CD8-positive, alpha-beta memory T cell (primary cell): Measurements from ENCODE around the gene SMG9. TPM values are rescaled to one million over a fixed set of nuclear protein-coding genes. Genes with fewer than 3 reads are reported as not detected.

Experiments used
- CTCF ChIA-PET: fragments of 350-600 bp; sonication (Branson Sonifier 250); formaldehyde crosslinking; loops from one replicate; lab custom pipeline; 2021; ENCODE audit warnings: antibody characterized with exemption; lab: Charles Lee
- POLR2A ChIA-PET: fragments of 350-600 bp; sonication (Branson Sonifier 250); formaldehyde crosslinking; loops from one replicate; lab custom pipeline; 2021; ENCODE audit warnings: antibody characterized with exemption; lab: Charles Lee
- DNase-seq, 5 donors: peaks; one replicate each; pipeline versions ENCODE4 v3.0.0 to v3.0.0-alpha.2; 2020 to 2022; ENCODE audit warnings: mixed read lengths in 1 of 5
- H3K27ac ChIP-seq: one replicate; pipeline ENCODE4 v1.7.0; 2013; ENCODE audit warnings: low read depth, mild to moderate bottlenecking, low read length, moderate library complexity
- H3K27me3 ChIP-seq: 2 replicates; pipeline ENCODE4 v1.7.0; 2013; ENCODE audit warnings: low read length, mild to moderate bottlenecking; ENCODE audit not compliant: insufficient read depth, poor library complexity, severe bottlenecking
- H3K36me3 ChIP-seq: 2 replicates; pipeline ENCODE4 v1.7.0; 2013; ENCODE audit warnings: mild to moderate bottlenecking, low read length, moderate library complexity; ENCODE audit not compliant: insufficient read depth
- H3K4me1 ChIP-seq: 2 replicates; pipeline ENCODE4 v1.7.0; 2013; ENCODE audit warnings: mild to moderate bottlenecking, low read length, moderate library complexity; ENCODE audit not compliant: insufficient read depth
- H3K4me3 ChIP-seq: 2 replicates; pipeline ENCODE4 v1.7.0; 2013; ENCODE audit warnings: mild to moderate bottlenecking, low read length
- H3K9me3 ChIP-seq: 2 replicates; pipeline ENCODE4 v1.7.0; 2013; ENCODE audit warnings: mild to moderate bottlenecking, low read length
- H3K27ac Mint-ChIP-seq, 8 donors: one replicate each; pipeline ENCODE4 v1.8.0; 2020 to 2021; ENCODE audit warnings: mixed read lengths in 8 of 8, mild to moderate bottlenecking in 6 of 8, inconsistent platforms in 3 of 8, moderate library complexity in 3 of 8
- H3K27me3 Mint-ChIP-seq, 2 donors: one replicate each; pipeline ENCODE4 v1.8.0; 2020 to 2021; ENCODE audit warnings: mixed read lengths in 2 of 2, mild to moderate bottlenecking in 1 of 2, moderate library complexity in 1 of 2
- H3K36me3 Mint-ChIP-seq, 3 donors: one replicate each; pipeline ENCODE4 v1.8.0; 2020 to 2021; ENCODE audit warnings: mixed read lengths in 3 of 3, inconsistent platforms in 1 of 3, mild to moderate bottlenecking in 1 of 3
- H3K4me1 Mint-ChIP-seq, 3 donors: one replicate each; pipeline ENCODE4 v1.8.0; 2020 to 2021; ENCODE audit warnings: mixed read lengths in 3 of 3, inconsistent platforms in 1 of 3, mild to moderate bottlenecking in 1 of 3
- H3K4me3 Mint-ChIP-seq, 7 donors: one replicate each; pipeline ENCODE4 v1.8.0; 2020 to 2021; ENCODE audit warnings: mixed read lengths in 7 of 7, mild to moderate bottlenecking in 6 of 7, moderate library complexity in 4 of 7, inconsistent platforms in 2 of 7
- H3K9me3 Mint-ChIP-seq, 5 donors: one replicate each; pipeline ENCODE4 v1.8.0; 2020 to 2022; ENCODE audit warnings: mixed read lengths in 5 of 5, mild to moderate bottlenecking in 3 of 5, moderate library complexity in 2 of 5, inconsistent platforms in 1 of 5
- polyA plus RNA-seq: library from polyadenylated mRNA; unstranded; fragments of 300-500 nt; fragmentation: Illumina TruSeq; gene quantifications from one replicate; pipeline ENCODE4 v1.2.3, GENCODE V29; 2021
- total RNA-seq, 2 experiments: library from RNA; stranded (reverse); gene quantifications; one replicate each; pipeline ENCODE4 v1.2.3, GENCODE V29; 2021

The SMG9 gene
- total and polyA plus RNA-seq, 3 experiments from 2014 or later, result 11.0 to 91.3 (median 85.8) TPM

DNA sequence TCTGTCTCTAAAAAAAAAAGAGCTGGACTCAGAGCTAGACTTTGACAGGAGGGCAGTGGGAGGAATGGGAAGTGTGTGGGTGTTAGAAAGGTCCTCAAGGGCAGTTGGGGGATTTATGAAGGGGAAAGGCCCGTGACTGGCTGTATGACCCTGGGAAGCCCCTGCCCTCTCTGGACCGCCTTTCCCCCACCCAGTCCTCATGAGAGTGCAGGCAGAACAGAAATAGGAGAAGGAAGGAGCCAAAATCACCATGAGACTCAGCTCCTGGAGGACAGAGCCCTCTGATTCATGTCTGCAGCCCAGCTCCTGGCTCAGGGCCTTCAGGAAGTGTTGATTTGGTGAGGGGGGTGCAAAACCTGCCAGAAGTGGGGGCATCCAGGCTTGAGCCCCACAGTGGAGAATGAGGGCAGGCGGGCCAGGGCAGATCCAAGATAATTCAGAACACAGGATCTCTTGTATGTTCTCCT is 8.7 kb upstream of the SMG9 start:
- Mint-ChIP-seq H3K4me3 (no peak overlapping the region), H3K27ac (peak overlapping the region in 5 of 8 donors; percentile 23 to 88 (median 68)), H3K36me3 (peaks cover 0 to 9% (median 1%) of the 10 kb centered on the region in 3 donors), H3K4me1 (peaks cover 35 to 41% (median 36%) of the 10 kb centered on the region in 3 donors), H3K9me3 (no peaks in the 10 kb centered on the region), H3K27me3 (peaks cover 0 to 3% of the 10 kb centered on the region in 2 donors)
- CTCF ChIA-PET, result interaction anchor here (0.8 to 3.1 kb wide), 4 partner anchors 14 to 95 kb away, joined by 4 to 13 read pairs (median 6); no protein-coding TSS in a partner anchor
- Histone ChIP-seq H3K27me3 (no peaks in the 10 kb centered on the region), H3K36me3 (peaks cover 4% of the 10 kb centered on the region), H3K4me1 (peaks cover 35% of the 10 kb centered on the region), H3K27ac (no peak overlapping the region), H3K4me3 (no peak overlapping the region), H3K9me3 (no peaks in the 10 kb centered on the region)
- no peak for DNase-seq
- POLR2A ChIA-PET, result interaction anchor here (0.6 kb wide), 1 partner anchor 101 kb away, joined by 6 read pairs; no protein-coding TSS in a partner anchor

DNA sequence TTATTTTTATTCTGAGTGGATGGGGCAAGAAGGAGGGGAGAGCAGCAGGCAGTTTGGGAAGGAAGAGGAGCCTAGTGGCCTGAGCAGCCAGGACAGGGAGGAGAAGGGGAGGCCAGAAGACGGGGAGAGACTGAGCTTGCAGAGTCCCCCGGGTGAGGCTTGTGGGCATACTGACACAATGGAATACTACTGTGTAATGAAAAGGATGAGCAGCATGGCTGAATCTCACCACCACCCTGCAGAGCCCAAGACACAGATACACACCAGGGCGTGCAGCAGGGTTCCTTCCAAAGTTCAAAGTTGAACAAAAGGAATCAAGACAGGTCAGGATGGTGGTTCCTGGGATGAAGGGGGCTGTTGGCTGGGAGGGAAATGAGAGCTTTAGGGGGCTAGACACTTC is 8.1 kb upstream of the SMG9 start:
- no peaks in the 10 kb centered on the region for H3K27me3 ChIP-seq
- DNase-seq, result no peak
- H3K27me3 Mint-ChIP-seq, result peaks cover 0 to 3% of the 10 kb centered on the region in 2 donors
- peaks cover 0 to 5% (median 1%) of the 10 kb centered on the region in 3 donors for H3K36me3 Mint-ChIP-seq
- CTCF ChIA-PET, result interaction anchor here (0.8 to 3.1 kb wide), 5 partner anchors 15 to 94 kb away, joined by 3 to 13 read pairs (median 5); no protein-coding TSS in a partner anchor
- peaks cover 35 to 39% (median 36%) of the 10 kb centered on the region in 3 donors for H3K4me1 Mint-ChIP-seq
- peak overlapping the region in 1 of 7 donors; percentile 14 for H3K4me3 Mint-ChIP-seq
- POLR2A ChIA-PET, result no interaction called here
- peaks cover 34% of the 10 kb centered on the region for H3K4me1 ChIP-seq
- H3K9me3 ChIP-seq, result no peaks in the 10 kb centered on the region
- no peaks in the 10 kb centered on the region for H3K9me3 Mint-ChIP-seq
- H3K4me3 ChIP-seq, result no peak overlapping the region
- no peaks in the 10 kb centered on the region for H3K36me3 ChIP-seq
- peak overlapping the region in 6 of 8 donors; percentile 6 to 74 (median 46) for H3K27ac Mint-ChIP-seq
- no peak overlapping the region for H3K27ac ChIP-seq

DNA sequence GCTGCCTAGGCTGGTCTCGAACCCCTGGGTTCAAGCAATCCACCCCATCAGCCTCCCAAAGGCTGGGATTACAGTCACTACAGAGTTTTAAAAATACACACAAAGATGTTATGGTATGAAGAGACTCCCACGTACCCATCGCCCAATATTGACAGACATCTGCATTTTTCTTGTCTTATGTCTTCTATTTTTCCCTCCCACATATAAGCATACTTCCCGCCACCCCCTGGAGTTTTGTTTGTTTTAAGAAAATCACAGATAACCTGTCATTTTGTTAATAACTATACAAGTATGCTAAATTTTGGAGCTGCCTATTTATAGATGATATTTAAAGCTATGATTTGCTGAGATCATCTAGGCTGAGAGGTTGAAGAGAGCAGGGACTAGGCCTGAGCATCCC is 6.2 kb upstream of the SMG9 start:
- Histone ChIP-seq H3K36me3 (no peaks in the 10 kb centered on the region), H3K4me1 (peaks cover 21% of the 10 kb centered on the region)
- H3K4me1 Mint-ChIP-seq, result peaks cover 27 to 29% (median 29%) of the 10 kb centered on the region in 3 donors

DNA sequence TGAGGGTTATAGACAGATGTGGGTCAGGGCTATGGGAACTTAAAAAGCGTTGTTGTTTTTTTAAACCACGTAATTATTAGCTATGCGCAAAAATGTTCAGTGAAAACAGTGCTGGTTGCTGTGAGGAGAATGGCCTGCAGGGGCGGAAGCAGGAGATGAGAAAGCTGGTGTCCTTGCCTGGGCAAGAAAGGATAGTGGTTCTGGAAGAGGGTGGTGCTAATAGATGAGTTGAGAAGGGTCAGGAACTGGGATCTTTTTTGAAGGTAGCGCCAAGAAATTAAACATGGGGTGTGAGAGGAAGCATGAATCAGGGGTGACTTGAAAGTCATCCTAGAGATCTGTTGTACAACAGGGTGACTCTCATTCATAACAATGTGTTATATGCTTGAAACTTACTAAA is 4.8 kb upstream of the SMG9 start:
- ChIA-PET POLR2A (no interaction called here), CTCF (interaction anchor here (1.3 kb wide), 1 partner anchor 14 kb away, joined by 3 read pairs; no protein-coding TSS in a partner anchor)
- DNase-seq, result no peak
- Mint-ChIP-seq H3K4me1 (peaks cover 24 to 27% (median 24%) of the 10 kb centered on the region in 3 donors), H3K27ac (peak overlapping the region in 1 of 8 donors; percentile 72), H3K27me3 (peaks cover 0 to 6% of the 10 kb centered on the region in 2 donors), H3K36me3 (peaks cover 0 to 7% (median 0%) of the 10 kb centered on the region in 3 donors), H3K4me3 (no peak overlapping the region), H3K9me3 (peaks cover 0 to 4% (median 0%) of the 10 kb centered on the region in 5 donors)
- Histone ChIP-seq H3K27me3 (no peaks in the 10 kb centered on the region), H3K9me3 (no peaks in the 10 kb centered on the region), H3K4me1 (peaks cover 10% of the 10 kb centered on the region), H3K4me3 (no peak overlapping the region), H3K27ac (no peak overlapping the region), H3K36me3 (no peaks in the 10 kb centered on the region)

More for the DNA sequence above, 6.2 kb upstream of the SMG9 start:
- H3K9me3 Mint-ChIP-seq, result no peaks in the 10 kb centered on the region
- H3K36me3 Mint-ChIP-seq, result peaks cover 0 to 2% (median 1%) of the 10 kb centered on the region in 3 donors
- H3K27ac Mint-ChIP-seq, result peak overlapping the region in 1 of 8 donors; percentile 35
- no peak overlapping the region for H3K27ac ChIP-seq
- ChIA-PET CTCF (interaction anchor here (3.1 kb wide), 1 partner anchor 17 kb away, joined by 13 read pairs; no protein-coding TSS in a partner anchor), POLR2A (no interaction called here)
- H3K27me3 ChIP-seq, result no peaks in the 10 kb centered on the region
- H3K4me3 Mint-ChIP-seq, result no peak overlapping the region
- H3K4me3 ChIP-seq, result no peak overlapping the region
- H3K9me3 ChIP-seq, result no peaks in the 10 kb centered on the region
- no peak for DNase-seq
- H3K27me3 Mint-ChIP-seq, result peaks cover 0 to 3% of the 10 kb centered on the region in 2 donors

DNA sequence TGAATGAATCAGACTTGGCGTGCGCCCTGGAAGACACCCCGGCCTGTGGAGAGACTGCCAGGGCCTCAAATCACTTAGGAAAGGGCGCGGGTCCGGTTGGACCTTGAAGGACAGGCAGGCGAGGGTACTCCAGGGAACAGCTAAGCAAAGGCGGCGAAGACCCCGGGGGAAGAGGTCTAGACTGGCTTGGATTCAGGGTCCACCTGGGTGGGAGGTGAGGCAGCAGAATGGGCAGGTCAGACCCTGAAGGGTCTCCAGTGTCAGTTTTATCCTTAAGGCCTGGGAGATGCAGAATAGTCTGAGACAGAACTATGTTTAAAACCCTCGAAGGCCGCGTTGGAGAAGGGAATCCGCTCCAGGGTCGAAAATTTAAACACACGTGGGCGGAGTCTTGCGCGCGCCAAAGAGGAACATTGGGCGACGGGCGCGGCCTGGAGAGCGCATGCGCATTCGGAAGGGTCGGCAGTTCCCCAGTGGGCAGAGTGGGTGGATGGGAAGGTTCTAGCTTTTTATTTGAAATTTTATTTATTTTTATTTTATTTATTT is 567 bp upstream of the SMG9 start:
- CTCF ChIA-PET, result interaction anchor here (1.0 to 4.2 kb wide), 4 partner anchors 10 to 30 kb away, joined by 3 to 27 read pairs (median 8); no protein-coding TSS in a partner anchor
- H3K4me1 ChIP-seq, result peaks cover 33% of the 10 kb centered on the region
- H3K36me3 ChIP-seq, result peaks cover 3% of the 10 kb centered on the region
- Mint-ChIP-seq H3K27ac (peak overlapping the region; percentile 98 to 99 (median 98)), H3K36me3 (peaks cover 0 to 25% (median 3%) of the 10 kb centered on the region in 3 donors), H3K4me1 (peaks cover 38 to 47% (median 41%) of the 10 kb centered on the region in 3 donors), H3K9me3 (peaks cover 0 to 4% (median 0%) of the 10 kb centered on the region in 5 donors), H3K27me3 (peaks cover 0 to 5% of the 10 kb centered on the region in 2 donors), H3K4me3 (peak overlapping the region; percentile 92 to 98 (median 97))
- H3K4me3 ChIP-seq, result peak overlapping the region; percentile 99
- DNase-seq, result peak; percentile 67 to 84 (median 75)
- H3K27ac ChIP-seq, result peak overlapping the region; percentile 94
- no peaks in the 10 kb centered on the region for H3K9me3 ChIP-seq
- H3K27me3 ChIP-seq, result no peaks in the 10 kb centered on the region
- POLR2A ChIA-PET, result interaction anchor here (1.0 to 2.9 kb wide), 4 partner anchors 10 to 87 kb away, joined by 5 to 19 read pairs (median 8); partner anchors contain the start of gene KCNN4

DNA sequence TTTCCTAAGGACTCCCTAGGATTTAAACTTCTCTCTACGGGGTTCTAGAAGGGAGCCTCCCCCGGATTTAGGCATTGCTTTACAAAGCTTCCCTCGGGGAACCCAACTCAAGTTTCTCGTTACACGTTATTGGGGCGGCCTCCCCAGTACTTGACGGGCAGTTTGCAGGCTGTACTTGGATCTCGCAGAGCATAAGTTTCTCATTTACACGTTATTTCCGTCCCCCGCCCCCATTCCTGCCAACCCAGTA is 584 bp downstream of the SMG9 start:
- peaks cover 33% of the 10 kb centered on the region for H3K4me1 ChIP-seq
- peaks cover 0 to 37% (median 8%) of the 10 kb centered on the region in 3 donors for H3K36me3 Mint-ChIP-seq

DNA sequence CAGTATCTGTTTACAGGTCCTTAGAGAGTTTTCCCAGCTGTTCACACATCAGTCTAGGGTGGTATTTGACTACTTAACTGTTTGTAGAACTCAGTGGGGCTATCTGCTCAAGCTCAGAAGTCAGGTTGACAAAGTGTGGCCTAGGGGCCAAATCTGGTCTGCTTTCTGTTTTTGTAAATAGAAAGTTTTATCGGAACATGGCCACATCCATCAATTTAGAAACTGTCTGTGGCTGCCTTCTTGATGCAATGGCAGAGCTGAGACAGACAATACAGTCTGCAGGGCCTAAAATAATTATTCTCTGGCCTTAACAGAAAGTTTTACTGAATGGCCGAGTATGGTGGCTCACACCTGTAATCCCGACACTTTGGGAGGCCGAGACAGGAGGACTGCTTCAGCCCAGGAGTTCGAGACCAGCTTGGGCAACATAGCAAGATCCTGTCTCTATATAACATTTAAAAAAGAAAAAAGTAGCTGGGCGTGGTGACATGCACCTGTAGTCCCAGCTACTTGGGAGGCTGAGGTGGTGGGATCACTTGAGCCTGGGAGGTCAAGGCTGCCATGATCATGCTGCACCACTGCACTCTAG is 2.4 kb downstream of the SMG9 start:
- DNase-seq, result no peak
- H3K27ac Mint-ChIP-seq, result peak overlapping the region; percentile 21 to 99 (median 80)

More for the DNA sequence above, 584 bp downstream of the SMG9 start:
- H3K27ac ChIP-seq, result peak overlapping the region; percentile 94
- Mint-ChIP-seq H3K4me3 (peak overlapping the region; percentile 92 to 98 (median 97)), H3K27ac (peak overlapping the region; percentile 89 to 99 (median 98)), H3K4me1 (peaks cover 38 to 53% (median 45%) of the 10 kb centered on the region in 3 donors), H3K27me3 (peaks cover 0 to 5% of the 10 kb centered on the region in 2 donors), H3K9me3 (peaks cover 0 to 4% (median 0%) of the 10 kb centered on the region in 5 donors)
- H3K27me3 ChIP-seq, result no peaks in the 10 kb centered on the region
- no peak for DNase-seq
- H3K4me3 ChIP-seq, result peak overlapping the region; percentile 99
- POLR2A ChIA-PET, result interaction anchor here (0.6 to 2.9 kb wide), 5 partner anchors 11 to 199 kb away, joined by 3 to 19 read pairs (median 5); partner anchors contain the start of gene KCNN4
- CTCF ChIA-PET, result interaction anchor here (1.0 to 4.2 kb wide), 4 partner anchors 9 to 31 kb away, joined by 3 to 27 read pairs (median 8); no protein-coding TSS in a partner anchor
- H3K36me3 ChIP-seq, result peaks cover 13% of the 10 kb centered on the region
- H3K9me3 ChIP-seq, result no peaks in the 10 kb centered on the region

More for the DNA sequence above, 2.4 kb downstream of the SMG9 start:
- Histone ChIP-seq H3K27ac (no peak overlapping the region), H3K9me3 (no peaks in the 10 kb centered on the region), H3K36me3 (peaks cover 28% of the 10 kb centered on the region), H3K27me3 (no peaks in the 10 kb centered on the region), H3K4me3 (no peak overlapping the region), H3K4me1 (peaks cover 33% of the 10 kb centered on the region)
- Mint-ChIP-seq H3K9me3 (peaks cover 0 to 4% (median 0%) of the 10 kb centered on the region in 5 donors), H3K36me3 (peaks cover 4 to 52% (median 15%) of the 10 kb centered on the region in 3 donors), H3K4me3 (peak overlapping the region in 4 of 7 donors; percentile 4 to 96 (median 62)), H3K27me3 (peaks cover 0 to 5% of the 10 kb centered on the region in 2 donors), H3K4me1 (peaks cover 46 to 65% (median 58%) of the 10 kb centered on the region in 3 donors)
- ChIA-PET POLR2A (no interaction called here), CTCF (interaction anchor here (0.7 to 4.2 kb wide), 3 partner anchors 14 to 83 kb away, joined by 3 to 27 read pairs (median 3); partner anchors contain the start of gene PLAUR)
